GM13976 (cell line): ENCODE measurements around the gene FAM209B.
"Not testable (repeated sequence)": the region's sequence is repeated elsewhere in the genome, so short reads cannot be mapped to it uniquely, and the experiment has no call there.

Experiments used
- DNase-seq: peaks from one replicate; pipeline ENCODE4 v3.0.0; 2012; ENCODE audit warnings: low spot score
- in situ Hi-C: fragments of 300-500 bp; cut with MboI; formaldehyde crosslinking; loops from one replicate; pipeline ENCODE4 v1.12.0; 2022; ENCODE audit warnings: low sequenced_read_pairs, mixed read lengths, inconsistent platforms; ENCODE audit not compliant: unreplicated experiment
- TF ChIP-seq, protein P1 (sequence below): IDR thresholded peaks from 2 replicates; pipeline ENCODE4 v1.5.1; 2012; ENCODE audit warnings: borderline replicate concordance, mild to moderate bottlenecking; ENCODE audit not compliant: insufficient read depth; ENCODE audit errors: extremely low read depth, missing control alignments, control extremely low read depth

The FAM209B gene

DNA sequence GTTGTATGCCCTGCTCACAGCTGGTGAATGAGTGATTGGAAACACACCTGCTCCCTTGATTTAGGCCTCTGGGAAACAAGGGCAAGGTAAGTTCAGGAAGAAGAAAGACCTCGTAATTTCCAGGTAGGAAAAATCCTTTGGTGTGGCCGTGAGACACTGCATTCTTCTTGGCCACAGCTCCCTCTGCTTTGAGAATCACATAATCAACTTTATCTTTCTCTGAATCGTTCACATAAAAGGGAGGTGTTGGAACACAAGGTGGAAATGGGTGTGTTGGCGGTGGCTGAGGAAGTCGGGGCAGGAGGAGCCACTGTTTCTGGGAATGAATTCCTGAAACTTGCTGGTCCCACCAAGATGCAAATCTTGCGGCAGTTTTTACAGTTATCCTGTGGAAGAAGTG lies 25.9 kb downstream of the FAM209B start:
- no peak for DNase-seq
- TF ChIP-seq, protein P1, sequence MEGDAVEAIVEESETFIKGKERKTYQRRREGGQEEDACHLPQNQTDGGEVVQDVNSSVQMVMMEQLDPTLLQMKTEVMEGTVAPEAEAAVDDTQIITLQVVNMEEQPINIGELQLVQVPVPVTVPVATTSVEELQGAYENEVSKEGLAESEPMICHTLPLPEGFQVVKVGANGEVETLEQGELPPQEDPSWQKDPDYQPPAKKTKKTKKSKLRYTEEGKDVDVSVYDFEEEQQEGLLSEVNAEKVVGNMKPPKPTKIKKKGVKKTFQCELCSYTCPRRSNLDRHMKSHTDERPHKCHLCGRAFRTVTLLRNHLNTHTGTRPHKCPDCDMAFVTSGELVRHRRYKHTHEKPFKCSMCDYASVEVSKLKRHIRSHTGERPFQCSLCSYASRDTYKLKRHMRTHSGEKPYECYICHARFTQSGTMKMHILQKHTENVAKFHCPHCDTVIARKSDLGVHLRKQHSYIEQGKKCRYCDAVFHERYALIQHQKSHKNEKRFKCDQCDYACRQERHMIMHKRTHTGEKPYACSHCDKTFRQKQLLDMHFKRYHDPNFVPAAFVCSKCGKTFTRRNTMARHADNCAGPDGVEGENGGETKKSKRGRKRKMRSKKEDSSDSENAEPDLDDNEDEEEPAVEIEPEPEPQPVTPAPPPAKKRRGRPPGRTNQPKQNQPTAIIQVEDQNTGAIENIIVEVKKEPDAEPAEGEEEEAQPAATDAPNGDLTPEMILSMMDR, result no peak
- in situ Hi-C loops, result no loop called here

DNA sequence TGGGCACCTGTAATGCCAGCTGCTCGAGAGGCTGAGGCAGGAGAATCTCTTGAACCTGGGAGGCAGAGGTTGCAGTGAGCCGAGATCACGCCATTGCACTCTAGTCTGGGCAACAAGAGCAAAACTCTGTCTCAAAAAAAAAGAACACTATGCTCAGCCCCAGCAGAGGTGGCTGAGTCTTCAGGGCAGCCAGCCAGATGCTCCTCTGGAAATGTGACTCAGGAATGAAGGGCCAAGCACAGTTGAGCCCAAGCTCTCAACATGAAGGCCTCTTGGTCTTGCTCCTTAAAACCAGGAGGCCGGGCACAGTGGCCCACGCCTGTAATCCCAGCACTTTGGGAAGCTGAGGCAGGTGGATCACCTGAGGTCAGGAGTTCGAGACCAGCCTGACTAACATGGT lies 31.5 kb downstream of the FAM209B start:
- DNase-seq, in situ Hi-C loops: not testable (repeated sequence)

DNA sequence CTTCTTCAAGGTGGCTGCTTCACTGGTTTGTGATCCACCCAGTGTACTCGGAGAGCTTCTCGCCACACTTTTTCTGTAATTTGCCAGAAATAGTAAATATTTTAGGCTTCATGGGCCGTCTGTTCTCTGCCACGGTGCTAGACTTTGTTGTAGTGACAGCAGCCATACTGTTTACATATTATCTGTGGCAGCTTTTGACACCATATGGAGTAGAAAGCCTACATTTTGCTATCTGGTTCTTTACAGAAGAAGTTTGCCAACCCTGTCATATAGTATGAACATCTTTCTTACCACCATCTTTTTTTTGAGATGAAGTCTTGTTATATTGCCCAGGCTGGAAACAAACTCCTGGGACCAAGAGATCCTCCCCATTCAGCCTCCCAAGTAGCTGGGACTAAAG lies 32.5 kb downstream of the FAM209B start:
- TF ChIP-seq, protein P1, result no peak
- DNase-seq, result no peak
- in situ Hi-C loops, result no loop called here

DNA sequence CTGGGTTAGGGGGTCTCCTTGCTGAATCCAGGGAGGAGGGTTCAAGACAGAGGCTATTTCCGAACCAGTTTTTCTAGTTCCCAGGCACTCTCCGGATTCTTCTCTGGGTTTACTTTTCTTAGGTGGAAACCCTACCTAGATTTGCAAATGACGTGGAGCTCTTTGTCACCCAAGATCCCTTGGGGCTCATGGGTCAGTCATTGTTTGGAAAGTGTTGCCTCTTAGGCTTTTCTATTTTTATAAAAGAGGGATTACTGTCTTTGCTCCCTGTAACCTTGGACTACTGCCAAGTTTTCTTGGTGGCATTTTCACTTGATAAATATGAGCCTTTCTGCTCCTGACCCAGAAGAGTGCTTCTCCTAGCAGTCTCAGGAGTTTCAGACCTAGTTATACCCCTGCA lies 33.6 kb downstream of the FAM209B start:
- TF ChIP-seq, protein P1, result no peak
- no peak for DNase-seq
- in situ Hi-C loops, result no loop called here

- in situ Hi-C loops, result no loop called here
- TF ChIP-seq, protein P1, result no peak
- no peak for DNase-seq
These were observed 37.8 kb downstream of the FAM209B start for GRCh38 chr20:56570832-56571231.

DNA sequence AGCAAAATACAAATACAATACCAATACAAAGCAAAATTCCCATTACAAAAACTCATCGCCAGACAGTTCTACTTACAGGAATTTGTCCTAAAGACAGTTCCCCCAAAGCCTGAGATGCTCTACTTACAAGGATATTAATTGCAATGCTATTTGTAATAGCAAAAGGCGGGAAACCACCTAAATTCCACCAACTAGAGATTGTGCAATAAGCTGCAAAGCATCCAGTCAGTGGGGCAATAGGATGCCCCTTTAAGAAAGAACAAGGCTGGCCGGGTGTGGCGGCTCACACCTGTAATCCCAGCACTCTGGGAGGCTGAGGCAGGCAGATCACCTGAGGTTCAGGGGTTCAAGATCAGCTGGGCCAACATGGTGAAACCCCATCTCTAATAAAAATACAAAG lies 39.1 kb downstream of the FAM209B start:
- in situ Hi-C loops, result no loop called here
- DNase-seq, result no peak
- TF ChIP-seq, protein P1, result no peak

DNA sequence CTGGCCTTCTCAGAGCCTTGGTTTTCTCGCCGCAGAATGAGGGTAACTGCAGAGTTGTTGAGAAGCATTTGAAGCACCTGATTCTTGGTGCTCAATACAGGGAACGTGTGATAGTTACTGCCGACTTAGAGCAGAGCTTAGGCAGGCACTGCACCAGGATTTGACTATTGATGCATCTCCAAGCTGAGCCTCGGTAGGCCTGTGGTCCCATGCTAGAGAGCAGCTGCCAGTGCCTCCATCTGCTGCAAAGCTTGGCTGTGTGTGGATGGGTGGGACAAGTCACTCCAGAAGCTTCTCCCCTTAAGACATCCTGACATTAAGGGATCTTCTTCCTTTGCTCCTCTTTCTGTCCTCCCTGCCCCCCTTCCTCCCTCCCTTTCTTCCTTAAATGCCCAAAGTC lies 40.9 kb downstream of the FAM209B start:
- TF ChIP-seq, protein P1, result no peak
- in situ Hi-C loops, result no loop called here
- DNase-seq, result no peak
